ENCODE results near the gene SUCLG2. TPM values are rescaled to one million over a fixed set of nuclear protein-coding genes. Genes with fewer than 3 reads are reported as not detected.

The SUCLG2 gene
- total RNA-seq, 4 donors from 2014 or later: 55.2 to 69.3 (median 63.4) TPM

DNA sequence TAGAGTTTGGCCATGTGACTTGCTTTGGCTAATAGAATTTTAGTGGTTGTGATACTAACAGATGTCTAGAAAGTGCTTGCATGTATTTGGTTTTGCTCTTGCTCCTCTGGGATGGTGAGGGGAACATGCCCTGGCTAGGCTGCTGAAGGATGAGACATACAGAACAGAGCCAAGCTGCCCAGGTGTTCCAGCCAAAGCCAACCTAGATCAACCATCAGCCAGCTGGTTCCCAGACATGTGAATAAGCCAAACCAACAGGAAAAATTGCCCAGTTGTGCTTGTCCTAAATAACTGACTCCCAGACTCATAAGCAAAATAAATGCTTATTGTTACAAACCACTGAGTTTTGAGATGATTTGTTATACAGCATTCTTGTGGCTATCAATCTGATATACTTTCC, 292.6 kb downstream of the SUCLG2 start:
- Histone ChIP-seq H3K4me3 (no peak overlapping the region), H3K36me3 (no peaks in the 10 kb centered on the region), H3K9me3 (no peaks in the 10 kb centered on the region), H3K4me1 (no peaks in the 10 kb centered on the region), H3K27ac (replicated peaks in 1 of 4) (no peak overlapping the region), H3K27me3 (no peaks in the 10 kb centered on the region)
- no peak for DNase-seq (ENCODE audit: extremely low spot score)
- TF ChIP-seq POLR2A (IDR thresholded peaks at IDR 0.05; ENCODE audit: low read depth): no peak
- TF ChIP-seq, protein P1, sequence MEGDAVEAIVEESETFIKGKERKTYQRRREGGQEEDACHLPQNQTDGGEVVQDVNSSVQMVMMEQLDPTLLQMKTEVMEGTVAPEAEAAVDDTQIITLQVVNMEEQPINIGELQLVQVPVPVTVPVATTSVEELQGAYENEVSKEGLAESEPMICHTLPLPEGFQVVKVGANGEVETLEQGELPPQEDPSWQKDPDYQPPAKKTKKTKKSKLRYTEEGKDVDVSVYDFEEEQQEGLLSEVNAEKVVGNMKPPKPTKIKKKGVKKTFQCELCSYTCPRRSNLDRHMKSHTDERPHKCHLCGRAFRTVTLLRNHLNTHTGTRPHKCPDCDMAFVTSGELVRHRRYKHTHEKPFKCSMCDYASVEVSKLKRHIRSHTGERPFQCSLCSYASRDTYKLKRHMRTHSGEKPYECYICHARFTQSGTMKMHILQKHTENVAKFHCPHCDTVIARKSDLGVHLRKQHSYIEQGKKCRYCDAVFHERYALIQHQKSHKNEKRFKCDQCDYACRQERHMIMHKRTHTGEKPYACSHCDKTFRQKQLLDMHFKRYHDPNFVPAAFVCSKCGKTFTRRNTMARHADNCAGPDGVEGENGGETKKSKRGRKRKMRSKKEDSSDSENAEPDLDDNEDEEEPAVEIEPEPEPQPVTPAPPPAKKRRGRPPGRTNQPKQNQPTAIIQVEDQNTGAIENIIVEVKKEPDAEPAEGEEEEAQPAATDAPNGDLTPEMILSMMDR (IDR thresholded peaks at IDR 0.05): no peak
- no peak for TF ChIP-seq POLR2AphosphoS5 (IDR thresholded peaks at IDR 0.05)
- no peak for TF ChIP-seq EP300 (IDR thresholded peaks at IDR 0.05)
- intact Hi-C loops (cut with DNase I): no loop called here

GRCh38 chr3:67361323-67361722, 293.1 kb downstream of the SUCLG2 start:
- no peak for DNase-seq (ENCODE audit: extremely low spot score)
- no peak overlapping the region for H3K4me3 ChIP-seq
- no peaks in the 10 kb centered on the region for H3K36me3 ChIP-seq
- H3K4me1 ChIP-seq: no peaks in the 10 kb centered on the region
- TF ChIP-seq EP300 (IDR thresholded peaks at IDR 0.05) (no peak), POLR2A (IDR thresholded peaks at IDR 0.05; ENCODE audit: low read depth) (no peak), POLR2AphosphoS5 (IDR thresholded peaks at IDR 0.05) (no peak)
- TF ChIP-seq, protein P1 (IDR thresholded peaks at IDR 0.05): no peak
- H3K9me3 ChIP-seq: no peaks in the 10 kb centered on the region
- 68% methylated on average over 5 of the region's 5 CpGs for WGBS
- H3K27ac ChIP-seq (replicated peaks in 1 of 4): no peak overlapping the region
- intact Hi-C loops (cut with DNase I): no loop called here
- H3K27me3 ChIP-seq: no peaks in the 10 kb centered on the region

DNA sequence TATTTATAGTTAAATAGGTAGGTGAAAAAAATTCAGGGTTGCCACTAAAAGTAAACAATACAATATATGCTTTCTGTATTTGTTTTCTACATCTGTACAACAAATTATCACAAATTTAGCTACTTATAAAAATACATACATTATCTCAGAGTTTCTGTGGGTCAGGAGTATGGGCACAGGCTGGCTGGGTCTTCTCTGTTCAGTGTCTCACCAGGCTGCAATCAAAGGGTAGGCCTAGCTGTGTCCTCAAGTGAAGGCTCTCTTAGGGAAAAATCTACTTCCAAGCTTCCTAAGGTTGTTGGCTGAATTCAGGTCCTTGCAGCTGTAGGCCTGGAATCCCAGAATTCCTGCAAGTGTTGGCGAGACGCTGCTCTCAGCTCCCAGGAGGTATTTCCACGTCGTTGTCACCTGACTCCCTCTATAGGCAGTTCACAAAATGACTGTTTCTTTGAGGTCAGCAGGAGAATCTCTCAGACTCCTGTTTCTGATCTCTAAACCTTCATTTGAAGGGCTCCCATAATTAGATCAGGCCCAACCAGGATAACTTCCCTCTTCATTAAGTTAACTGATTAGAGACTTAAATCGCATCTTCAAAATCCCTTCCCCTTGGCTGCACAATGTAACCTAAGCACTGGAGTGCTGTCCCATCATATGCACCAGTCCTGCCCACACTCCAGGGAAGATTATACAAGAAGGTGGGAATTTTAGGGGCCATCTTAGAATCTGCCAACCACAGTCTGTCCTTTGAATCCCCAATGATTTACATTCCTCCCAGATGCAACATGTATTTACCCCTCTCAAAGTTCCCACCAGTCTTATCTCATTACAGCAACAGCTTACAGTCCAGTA, 296.6 kb downstream of the SUCLG2 start:
- 21% methylated on average over 5 of the region's 5 CpGs for WGBS
- TF ChIP-seq, protein P1 (IDR thresholded peaks at IDR 0.05): peak in 1 of 3 experiments; percentile 13
- TF ChIP-seq POLR2A (IDR thresholded peaks at IDR 0.05; ENCODE audit: low read depth): no peak
- DNase-seq (ENCODE audit: extremely low spot score): no peak
- Histone ChIP-seq H3K36me3 (no peaks in the 10 kb centered on the region), H3K27ac (replicated peaks in 1 of 4) (no peak overlapping the region), H3K4me3 (no peak overlapping the region), H3K9me3 (no peaks in the 10 kb centered on the region), H3K4me1 (no peaks in the 10 kb centered on the region), H3K27me3 (no peaks in the 10 kb centered on the region)
- intact Hi-C loops (cut with DNase I): no loop called here

DNA sequence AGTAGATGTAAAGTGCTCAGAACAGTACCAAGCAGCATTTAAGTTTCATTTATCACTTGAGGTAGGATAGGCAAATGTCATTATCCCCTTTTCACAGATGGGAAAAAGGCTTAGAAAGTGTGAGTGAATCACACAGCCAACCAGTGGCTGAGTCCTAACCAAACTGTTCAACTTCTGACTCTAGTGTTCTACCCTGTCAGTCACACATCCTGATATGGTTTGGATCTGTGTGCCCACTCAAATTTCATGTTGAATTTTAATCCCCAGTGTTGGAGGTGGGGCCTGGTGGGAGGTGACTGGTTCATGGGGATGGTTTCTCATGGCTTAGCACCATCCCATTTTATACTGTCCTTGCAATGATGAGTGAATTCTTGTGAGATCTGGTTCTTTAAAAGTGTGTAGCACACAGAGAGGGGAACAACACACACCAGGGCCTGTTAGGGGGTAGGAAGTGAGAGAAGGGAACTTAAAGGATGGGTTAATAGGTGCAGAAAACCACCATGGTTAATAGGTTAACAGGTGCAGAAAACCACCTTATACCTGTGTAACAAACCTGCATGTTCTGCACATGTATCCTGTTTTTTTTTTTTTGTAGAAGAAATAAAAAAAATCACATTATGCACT, 304.7 kb downstream of the SUCLG2 start:
- intact Hi-C loops (cut with DNase I): no loop called here
- no peaks in the 10 kb centered on the region for H3K36me3 ChIP-seq
- TF ChIP-seq POLR2AphosphoS5 (IDR thresholded peaks at IDR 0.05) (no peak), EP300 (IDR thresholded peaks at IDR 0.05) (no peak), POLR2A (IDR thresholded peaks at IDR 0.05; ENCODE audit: low read depth) (no peak)
- TF ChIP-seq, protein P1 (IDR thresholded peaks at IDR 0.05): no peak
- H3K4me1 ChIP-seq: no peaks in the 10 kb centered on the region
- H3K9me3 ChIP-seq: peaks cover 0 to 9% (median 0%) of the 10 kb centered on the region in 4 donors
- DNase-seq (ENCODE audit: extremely low spot score): no peak
- H3K27ac ChIP-seq (replicated peaks in 1 of 4): no peak overlapping the region
- H3K27me3 ChIP-seq: no peaks in the 10 kb centered on the region
- no peak overlapping the region for H3K4me3 ChIP-seq
